ENCODE data around the gene RIC8B.

DNA sequence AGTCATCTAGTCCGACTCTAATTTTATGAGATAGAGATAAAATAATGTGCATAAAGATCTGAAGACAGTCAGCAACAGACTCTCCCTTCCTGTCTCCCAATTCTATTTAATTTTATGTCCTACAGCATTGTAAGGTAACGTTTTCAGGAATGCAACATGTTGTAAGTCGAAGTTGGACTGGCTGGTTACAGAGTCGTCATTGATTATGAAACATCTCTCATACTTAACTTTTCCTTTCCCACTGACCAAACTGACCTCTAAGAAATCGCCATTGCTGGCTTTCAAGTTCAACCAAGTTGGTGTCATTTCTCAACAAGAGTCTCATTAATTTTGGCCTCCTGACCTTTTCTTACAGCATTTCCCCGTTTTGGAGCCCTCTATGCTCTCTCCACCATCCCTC lies 4.9 kb upstream of the RIC8B start:
- TF ChIP-seq, protein P1, sequence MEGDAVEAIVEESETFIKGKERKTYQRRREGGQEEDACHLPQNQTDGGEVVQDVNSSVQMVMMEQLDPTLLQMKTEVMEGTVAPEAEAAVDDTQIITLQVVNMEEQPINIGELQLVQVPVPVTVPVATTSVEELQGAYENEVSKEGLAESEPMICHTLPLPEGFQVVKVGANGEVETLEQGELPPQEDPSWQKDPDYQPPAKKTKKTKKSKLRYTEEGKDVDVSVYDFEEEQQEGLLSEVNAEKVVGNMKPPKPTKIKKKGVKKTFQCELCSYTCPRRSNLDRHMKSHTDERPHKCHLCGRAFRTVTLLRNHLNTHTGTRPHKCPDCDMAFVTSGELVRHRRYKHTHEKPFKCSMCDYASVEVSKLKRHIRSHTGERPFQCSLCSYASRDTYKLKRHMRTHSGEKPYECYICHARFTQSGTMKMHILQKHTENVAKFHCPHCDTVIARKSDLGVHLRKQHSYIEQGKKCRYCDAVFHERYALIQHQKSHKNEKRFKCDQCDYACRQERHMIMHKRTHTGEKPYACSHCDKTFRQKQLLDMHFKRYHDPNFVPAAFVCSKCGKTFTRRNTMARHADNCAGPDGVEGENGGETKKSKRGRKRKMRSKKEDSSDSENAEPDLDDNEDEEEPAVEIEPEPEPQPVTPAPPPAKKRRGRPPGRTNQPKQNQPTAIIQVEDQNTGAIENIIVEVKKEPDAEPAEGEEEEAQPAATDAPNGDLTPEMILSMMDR (IDR thresholded peaks at IDR 0.05; ENCODE audit: low read length) = no peak
- TF ChIP-seq EZH2 (optimal IDR thresholded peaks at IDR 0.05; ENCODE audit: low read depth, low read length) (no peak), EZH2phosphoT487 (IDR thresholded peaks at IDR 0.05; ENCODE audit: low read length) (no peak)

Measured in MM.1S (cell line).